ENCODE measurements around the gene RNH1. TPM values are rescaled to one million over a fixed set of nuclear protein-coding genes. Genes with fewer than 3 reads are reported as not detected.

Gene RNH1
- total RNA-seq, 1 experiment from 2014 or later, result 60.0 TPM

DNA sequence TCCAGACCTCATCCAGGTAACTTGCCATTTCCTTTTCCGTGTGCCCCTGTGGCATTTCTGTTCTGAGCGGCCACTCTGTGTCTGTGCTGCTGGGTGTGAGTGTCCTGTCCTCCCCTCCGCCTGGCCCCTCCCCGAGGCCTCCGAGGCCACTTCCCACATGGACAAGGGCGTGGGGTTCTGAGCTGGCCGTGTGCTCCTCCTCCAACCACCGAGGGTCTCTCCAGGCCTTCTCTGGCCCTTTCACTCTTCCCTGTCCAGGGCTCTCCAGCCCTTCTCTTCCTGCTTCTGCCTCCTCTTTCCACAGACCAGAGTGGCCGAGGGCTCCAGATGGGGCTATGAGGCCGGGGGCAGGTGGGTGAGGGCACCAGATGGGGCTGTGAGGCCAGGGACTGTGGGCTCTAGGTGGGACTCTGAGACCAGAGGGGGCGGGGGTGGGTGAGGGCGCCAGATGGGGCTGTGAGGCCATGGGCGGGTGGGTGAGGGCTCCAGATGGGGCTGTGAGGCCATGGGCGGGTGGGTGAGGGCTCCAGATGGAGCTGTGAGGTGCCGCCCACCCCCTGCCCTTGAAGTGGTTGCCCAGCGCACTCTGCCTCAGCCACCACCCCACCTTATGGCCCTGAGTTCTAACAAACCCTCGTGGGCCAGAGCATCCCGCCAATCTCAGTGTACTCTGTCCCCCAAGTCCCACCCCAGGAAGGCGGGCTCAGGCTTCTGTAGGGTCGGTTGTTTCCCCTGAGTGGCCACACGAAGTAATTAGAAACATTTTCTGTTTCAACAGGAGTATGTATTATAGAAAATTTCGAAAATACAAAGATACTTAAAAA lies 32.9 kb downstream of the RNH1 start:
- Mint-ChIP-seq H3K9me3 (no peaks in the 10 kb centered on the region), H3K4me1 (peaks cover 11 to 24% of the 10 kb centered on the region in 2 experiments), H3K36me3 (ENCODE audit: insufficient read depth in 1 of 3, low read depth in 3 of 3) (peaks cover 0 to 5% (median 4%) of the 10 kb centered on the region in 3 experiments; a peak in 4 of 7 replicates), H3K4me3 (no peak overlapping the region), H3K27ac (peak overlapping the region in 2 of 3 experiments; percentile 66 to 79; a peak in 3 of 7 replicates), H3K27me3 (ENCODE audit: low read depth) (no peaks in the 10 kb centered on the region)
- H2BK12ac ChIP-seq (ENCODE audit: insufficient read length, low read depth, low read length), result no peak overlapping the region
- no peak overlapping the region for H3K18ac ChIP-seq (ENCODE audit: insufficient read length, low read depth, low read length)
- H2BK120ac ChIP-seq (ENCODE audit: low read depth, low read length, poor library complexity, severe bottlenecking), result no peak overlapping the region
- no peak overlapping the region for H3K56ac ChIP-seq (ENCODE audit: insufficient read length, low read depth, low read length)
- DNase-seq, result no peak
- H4K20me1 ChIP-seq (ENCODE audit: control insufficient read depth, insufficient read depth, insufficient read length), result no peaks in the 10 kb centered on the region
- no peak overlapping the region for H2AK5ac ChIP-seq (ENCODE audit: insufficient read length, low read length)
- H2BK15ac ChIP-seq (ENCODE audit: low read depth, low read length), result no peak overlapping the region
- no peak overlapping the region for H3K4me2 ChIP-seq (ENCODE audit: insufficient read depth, insufficient read length, low read length)
- no peak overlapping the region for H2BK20ac ChIP-seq (ENCODE audit: low read depth, low read length, poor library complexity, severe bottlenecking)
- no peak for TF ChIP-seq CTCF (conservative IDR thresholded peaks at IDR 0.05)
- H4K8ac ChIP-seq (replicated peaks; ENCODE audit: insufficient read length, low read depth, low read length), result no peak overlapping the region
- no peaks in the 10 kb centered on the region for H3K27me3 ChIP-seq (ENCODE audit: insufficient read depth, low read length)
- no peak overlapping the region for H3K23ac ChIP-seq (ENCODE audit: insufficient read length, low read depth, low read length)
- H3K4me1 ChIP-seq (ENCODE audit: insufficient read depth, low read length), result peaks cover 2% of the 10 kb centered on the region; the same call in 1 of the 2 replicates
- no peak overlapping the region for H2BK5ac ChIP-seq (ENCODE audit: insufficient read length, low read length)
- no peaks in the 10 kb centered on the region for H3K23me2 ChIP-seq (ENCODE audit: insufficient read length, low read depth, low read length, poor library complexity, severe bottlenecking)
- H3K9me3 ChIP-seq (ENCODE audit: control insufficient read depth, low read depth, low read length), result no peaks in the 10 kb centered on the region
- no peak overlapping the region for H4K5ac ChIP-seq (ENCODE audit: insufficient read length, low read depth, low read length)
- no peak overlapping the region for H4K91ac ChIP-seq (ENCODE audit: insufficient read length, low read depth, low read length)
- no peak overlapping the region for H3K27ac ChIP-seq (ENCODE audit: insufficient read length, low read depth, low read length)
- H3K79me2 ChIP-seq (ENCODE audit: insufficient read depth, low read length), result no peaks in the 10 kb centered on the region; the same call in 1 of the 2 replicates
- H3T11ph ChIP-seq (ENCODE audit: low read length), result no peak overlapping the region
- no CpG with 5 or more reads among the region's 22 CpGs for WGBS (ENCODE audit: extremely low coverage, insufficient read length, low lambda C conversion rate)
- H3K9ac ChIP-seq (ENCODE audit: extremely low read depth, insufficient read length, low read length), result no peak overlapping the region
- H3K14ac ChIP-seq (ENCODE audit: insufficient read depth, low read length), result no peak overlapping the region
- H3K79me1 ChIP-seq (ENCODE audit: insufficient read depth, low read depth, low read length, poor library complexity, severe bottlenecking), result no peaks in the 10 kb centered on the region
- no peak overlapping the region for H3K4ac ChIP-seq (ENCODE audit: low read depth, low read length)
- no peak overlapping the region for H2AFZ ChIP-seq (ENCODE audit: low read length)
